DMS153 (cell line): Measurements from ENCODE around the gene GRID1.
"Not testable (repeated sequence)": the region's sequence is repeated elsewhere in the genome, so short reads cannot be mapped to it uniquely, and the experiment has no call there.

Source experiments
- DNase-seq: peaks from one replicate; lab custom pipeline; 2025; lab: John Stamatoyannopoulos, UW

Gene GRID1

GRCh38 chr10:86105181-86105580 lies 261.4 kb downstream of the GRID1 start:
- DNase-seq, result no peak

- DNase-seq, result no peak
These were observed 261.9 kb downstream of the GRID1 start for GRCh38 chr10:86104611-86105145.

DNA sequence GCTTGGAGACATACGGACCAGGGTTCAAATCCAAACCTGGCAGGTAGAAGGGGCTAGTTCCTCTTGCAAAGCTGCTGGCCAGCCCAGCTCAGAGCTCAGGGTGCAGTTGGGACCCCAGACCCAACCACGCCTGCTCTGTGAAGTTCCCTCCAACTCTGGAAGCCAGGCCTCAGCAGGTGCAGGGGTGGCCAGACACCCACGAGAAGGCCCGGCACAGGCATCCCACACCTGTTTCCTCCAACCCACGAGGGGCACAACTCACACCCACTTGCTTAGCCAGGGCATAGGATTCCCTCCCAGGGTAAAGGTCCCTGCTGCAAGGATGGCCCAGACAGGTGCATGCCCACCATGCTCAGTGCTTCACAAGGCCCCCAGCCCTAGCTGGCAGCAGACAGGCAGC lies 262.4 kb downstream of the GRID1 start:
- no peak for DNase-seq

GRCh38 chr10:86103391-86104101 lies 263.0 kb downstream of the GRID1 start:
- no peak for DNase-seq

- DNase-seq, result no peak
These were observed 264.1 kb downstream of the GRID1 start for GRCh38 chr10:86102451-86102850.

DNA sequence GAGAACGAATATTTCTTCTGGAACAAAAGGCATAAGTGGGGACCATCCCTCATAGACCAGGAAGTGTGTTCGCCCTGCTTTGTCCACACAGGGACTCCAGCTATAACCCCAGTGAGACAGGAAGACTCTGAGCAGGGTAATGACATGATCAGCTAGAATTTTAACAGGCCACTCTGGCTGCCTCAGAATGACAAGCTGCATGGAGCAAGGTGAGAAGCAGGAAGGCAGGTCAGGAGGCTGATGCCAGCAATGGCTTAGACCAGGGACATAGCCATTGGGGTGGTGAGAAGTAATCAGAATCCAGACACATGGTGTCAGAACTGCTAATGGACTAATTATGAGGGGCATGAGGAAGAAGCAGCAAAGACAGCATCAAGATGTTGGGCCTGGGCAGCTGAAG lies 264.6 kb downstream of the GRID1 start:
- no peak for DNase-seq

DNA sequence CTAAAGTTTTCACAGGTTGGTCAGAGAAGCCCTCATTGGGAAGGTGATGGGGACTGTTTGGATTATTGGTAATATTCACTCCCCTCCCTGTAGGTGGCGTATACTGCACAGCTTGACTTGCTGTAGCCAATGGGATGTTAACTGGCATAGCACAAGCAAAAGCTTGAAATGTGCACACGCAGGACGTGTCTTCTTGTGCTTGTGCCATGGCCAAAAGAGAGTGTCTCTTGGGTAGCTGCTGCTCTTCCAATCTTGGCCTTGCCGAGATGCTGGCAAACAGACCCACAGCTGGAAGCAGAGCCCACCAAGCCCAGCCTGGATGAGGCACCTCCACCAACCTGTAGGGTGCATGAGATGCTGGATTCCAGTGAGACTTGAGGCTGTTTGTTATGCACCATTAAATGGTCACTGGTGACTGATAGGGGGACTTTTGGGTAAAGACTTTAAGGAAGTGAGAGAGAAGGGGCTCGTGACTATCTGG lies 266.0 kb downstream of the GRID1 start:
- peak; percentile 12 for DNase-seq

- DNase-seq, result no peak
These were observed 266.9 kb downstream of the GRID1 start for GRCh38 chr10:86099542-86100334.

DNA sequence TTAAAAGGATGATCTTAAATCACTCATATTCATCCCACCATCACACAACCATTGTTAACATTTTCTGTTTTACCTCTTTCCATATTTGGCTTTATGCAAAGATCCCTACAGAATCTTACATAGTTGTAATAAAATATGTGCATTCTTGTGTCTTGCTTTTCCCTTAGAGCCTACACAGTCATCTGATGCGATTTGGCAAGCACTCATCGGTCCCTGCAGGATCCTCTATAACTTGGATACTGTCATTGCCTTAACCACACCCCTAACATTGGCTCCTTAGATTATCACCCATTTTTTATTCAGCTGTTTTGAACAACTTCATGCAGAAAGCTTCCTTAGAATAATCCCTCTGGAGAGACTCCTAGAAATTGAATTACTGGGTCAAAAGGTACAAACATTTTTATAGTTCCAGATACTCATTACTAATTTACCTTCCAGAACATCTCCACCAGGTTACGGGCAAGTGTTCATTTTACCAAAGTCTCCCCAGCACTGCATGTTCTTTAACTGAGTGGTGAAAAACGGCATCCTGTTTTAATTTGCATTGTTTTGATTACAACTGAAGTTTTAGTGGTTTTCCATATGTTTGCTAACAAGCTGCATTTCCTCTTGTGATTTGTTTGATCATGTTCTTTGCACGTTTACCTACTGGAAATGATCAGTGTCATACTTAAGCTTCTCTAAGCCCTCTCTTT lies 268.3 kb downstream of the GRID1 start:
- peak; percentile 4 for DNase-seq

DNA sequence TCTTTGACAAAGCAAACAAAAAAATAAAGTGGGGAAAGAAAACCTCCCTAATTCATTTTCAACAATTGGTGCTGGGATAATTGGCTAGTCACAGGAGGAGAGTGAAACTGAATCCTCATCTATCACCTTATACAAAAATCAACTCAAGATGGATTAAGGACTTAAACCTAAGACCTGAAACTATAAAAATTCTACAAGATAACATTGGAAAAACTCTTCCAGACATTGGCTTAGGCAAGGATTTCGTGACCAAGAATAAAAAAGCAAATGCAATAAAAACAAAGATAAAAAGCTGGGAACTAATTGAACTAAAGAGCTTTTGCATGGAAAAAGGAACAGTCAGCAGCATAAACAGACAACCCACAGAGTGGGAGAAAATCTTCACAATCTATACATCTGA lies 271.5 kb downstream of the GRID1 start:
- DNase-seq, result not testable (repeated sequence)

DNA sequence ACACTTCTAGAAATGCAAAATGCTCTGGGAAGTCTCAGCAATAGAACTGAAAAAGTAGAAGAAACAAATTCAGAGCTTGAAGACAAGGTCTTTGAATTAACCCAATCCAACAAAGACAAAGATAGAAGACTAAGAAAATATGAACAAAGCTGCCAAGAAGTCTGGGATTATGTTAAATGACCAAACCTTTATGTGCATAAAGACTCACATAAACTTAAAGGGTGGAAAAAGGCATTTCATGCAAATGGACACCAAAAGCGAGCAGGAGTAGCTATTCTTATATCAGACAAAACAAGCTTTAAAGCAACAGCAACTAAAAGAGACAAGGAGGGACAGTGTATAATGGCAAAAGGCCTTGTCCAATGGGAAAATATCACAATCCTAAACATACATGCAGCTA lies 274.3 kb downstream of the GRID1 start:
- not testable (repeated sequence) for DNase-seq

DNA sequence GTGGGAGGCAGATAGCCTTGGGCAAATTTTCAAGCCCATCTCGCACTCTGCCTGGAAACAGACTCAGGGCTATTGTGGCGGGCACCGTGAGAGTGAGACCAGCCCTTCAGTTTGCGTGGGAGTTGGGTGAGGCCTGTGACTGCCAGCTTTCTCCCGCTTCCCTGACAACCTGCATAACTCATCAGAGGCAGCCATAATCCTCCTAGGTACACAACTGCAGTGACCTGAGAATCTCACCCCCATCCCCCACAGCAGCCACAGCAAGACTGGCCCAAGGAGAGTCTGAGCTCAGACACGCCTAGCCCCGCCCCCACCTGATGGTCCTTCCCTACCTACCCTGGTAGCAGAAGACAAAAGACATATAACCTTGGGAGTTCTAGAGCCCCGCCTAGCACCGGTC lies 275.4 kb downstream of the GRID1 start:
- no peak for DNase-seq

- DNase-seq, result no peak
These were observed 275.8 kb downstream of the GRID1 start for GRCh38 chr10:86090807-86091206.

DNA sequence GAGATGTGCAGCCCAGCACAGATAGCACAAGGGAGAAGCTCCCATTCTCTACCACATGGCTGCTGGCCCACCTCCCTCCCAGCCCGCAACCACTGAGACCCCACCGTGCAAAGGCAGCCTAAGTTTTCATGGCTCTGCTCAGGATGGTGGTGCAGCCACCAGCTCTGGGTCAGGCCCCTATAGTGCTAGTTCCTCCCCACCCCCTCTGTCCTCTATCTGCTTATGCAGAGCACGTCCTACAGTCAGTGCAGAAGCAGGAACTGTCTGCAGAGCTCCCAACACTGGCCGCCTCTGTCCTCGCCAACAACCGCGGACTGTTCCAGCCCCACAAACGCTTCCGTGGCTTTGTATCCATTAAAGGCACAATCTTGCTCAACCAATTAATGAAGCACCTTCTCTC lies 278.9 kb downstream of the GRID1 start:
- no peak for DNase-seq

DNA sequence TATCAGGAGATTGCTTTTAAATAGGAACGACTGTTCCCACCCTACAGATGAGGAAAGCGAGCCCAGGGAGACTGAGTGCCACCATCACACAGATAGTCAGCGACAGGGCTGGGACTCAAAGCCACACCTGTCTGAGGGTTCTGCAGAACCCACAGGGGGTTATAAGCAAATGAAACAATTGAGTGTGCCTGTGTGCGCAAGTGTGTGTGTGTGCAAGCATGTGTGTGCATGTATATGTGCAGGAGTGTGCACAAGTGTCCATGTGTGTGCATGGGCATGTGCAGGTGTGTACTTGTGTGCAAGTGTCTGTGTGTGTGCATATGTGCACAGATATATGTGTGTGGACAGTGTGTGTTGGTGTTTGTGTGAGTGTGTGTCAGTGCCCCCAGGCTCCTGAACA lies 280.2 kb downstream of the GRID1 start:
- no peak for DNase-seq

DNA sequence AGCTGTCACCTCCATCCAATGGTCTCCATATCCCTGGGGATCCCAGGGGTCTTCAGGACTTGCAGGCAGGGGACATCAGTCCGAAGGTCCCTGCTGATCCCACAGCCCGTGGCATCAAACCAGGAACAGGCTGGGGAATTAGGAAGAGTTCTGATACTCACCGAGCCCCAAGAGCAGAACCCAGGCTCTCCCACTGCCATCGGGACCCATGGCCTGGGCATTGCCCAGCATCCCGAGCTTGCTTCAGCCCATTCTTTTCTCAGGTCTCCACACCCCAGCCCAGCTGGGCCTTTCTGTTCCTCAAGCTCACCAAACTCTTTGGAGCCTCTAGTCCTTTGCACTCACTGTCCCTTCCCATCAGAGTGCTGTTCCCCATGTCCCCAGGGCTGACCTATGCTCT lies 280.9 kb downstream of the GRID1 start:
- DNase-seq, result no peak

DNA sequence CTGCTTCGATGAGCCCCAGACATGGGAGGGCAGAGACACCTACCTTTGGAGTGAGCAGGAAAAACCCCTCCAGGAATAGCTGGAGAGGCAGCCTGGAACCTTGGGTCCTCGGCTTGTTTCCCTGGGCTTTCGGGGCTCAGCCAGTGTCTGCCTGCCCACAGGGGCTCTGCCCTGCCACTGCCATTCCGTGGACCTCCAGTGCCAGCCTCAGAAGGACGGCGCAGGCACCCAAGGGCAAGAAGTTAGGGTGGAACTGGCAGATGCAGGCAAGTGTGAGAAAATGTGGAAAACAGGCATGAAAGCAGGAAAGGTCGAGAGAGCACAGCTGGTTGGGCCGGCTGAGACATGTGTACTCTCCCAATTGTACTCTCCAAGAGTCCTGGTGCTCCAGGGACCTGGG lies 281.5 kb downstream of the GRID1 start:
- no peak for DNase-seq

GRCh38 chr10:86084585-86084984 lies 282.0 kb downstream of the GRID1 start:
- DNase-seq, result no peak

GRCh38 chr10:86083664-86084175 lies 282.9 kb downstream of the GRID1 start:
- no peak for DNase-seq

DNA sequence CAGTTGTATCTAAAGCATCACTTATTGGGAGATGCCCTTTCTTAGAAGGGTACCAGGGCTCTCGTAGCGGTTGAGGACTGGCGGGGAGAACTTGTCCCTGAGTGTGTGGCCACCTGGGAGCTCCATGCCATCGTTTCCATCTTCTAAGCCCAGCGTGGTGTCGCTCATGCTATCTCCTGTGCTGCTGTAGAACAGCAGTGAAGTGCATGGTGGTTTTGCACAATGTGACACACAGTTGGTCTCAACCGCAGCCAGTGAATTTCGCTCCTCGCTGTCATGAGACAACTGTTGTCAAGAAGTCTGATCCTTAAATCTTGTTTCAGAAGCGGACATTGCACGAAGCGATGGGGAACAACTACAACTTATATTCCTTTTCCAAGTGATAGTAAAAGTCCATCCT lies 283.4 kb downstream of the GRID1 start:
- DNase-seq, result no peak

DNA sequence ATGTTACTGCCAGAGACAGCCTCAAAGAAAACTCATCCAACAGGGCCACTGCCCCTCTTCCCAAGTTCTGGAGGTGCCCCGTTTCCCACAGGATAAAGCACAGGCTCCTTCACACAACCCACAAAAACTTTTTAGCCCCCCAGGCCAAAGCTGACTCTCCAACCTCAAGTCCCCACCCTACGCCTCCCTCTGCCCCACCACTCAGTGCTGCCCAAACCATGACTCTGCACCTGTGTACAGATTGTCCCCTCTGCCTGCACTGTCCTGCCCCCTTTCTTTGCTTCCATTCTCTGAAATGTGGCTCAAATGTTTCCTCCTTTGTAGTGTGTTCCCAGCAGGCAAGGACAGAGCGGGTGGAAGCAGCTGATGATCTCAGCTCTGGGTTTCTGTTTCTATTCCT lies 284.0 kb downstream of the GRID1 start:
- DNase-seq, result no peak

- no peak for DNase-seq
These were observed 287.5 kb downstream of the GRID1 start for GRCh38 chr10:86079088-86079487.
